ENCODE measurements around the gene SLC16A3. TPM values are rescaled to one million over a fixed set of nuclear protein-coding genes. Genes with fewer than 3 reads are reported as not detected.

Gene SLC16A3
- total RNA-seq, 1 donor from 2014 or later = 21.1 TPM

DNA sequence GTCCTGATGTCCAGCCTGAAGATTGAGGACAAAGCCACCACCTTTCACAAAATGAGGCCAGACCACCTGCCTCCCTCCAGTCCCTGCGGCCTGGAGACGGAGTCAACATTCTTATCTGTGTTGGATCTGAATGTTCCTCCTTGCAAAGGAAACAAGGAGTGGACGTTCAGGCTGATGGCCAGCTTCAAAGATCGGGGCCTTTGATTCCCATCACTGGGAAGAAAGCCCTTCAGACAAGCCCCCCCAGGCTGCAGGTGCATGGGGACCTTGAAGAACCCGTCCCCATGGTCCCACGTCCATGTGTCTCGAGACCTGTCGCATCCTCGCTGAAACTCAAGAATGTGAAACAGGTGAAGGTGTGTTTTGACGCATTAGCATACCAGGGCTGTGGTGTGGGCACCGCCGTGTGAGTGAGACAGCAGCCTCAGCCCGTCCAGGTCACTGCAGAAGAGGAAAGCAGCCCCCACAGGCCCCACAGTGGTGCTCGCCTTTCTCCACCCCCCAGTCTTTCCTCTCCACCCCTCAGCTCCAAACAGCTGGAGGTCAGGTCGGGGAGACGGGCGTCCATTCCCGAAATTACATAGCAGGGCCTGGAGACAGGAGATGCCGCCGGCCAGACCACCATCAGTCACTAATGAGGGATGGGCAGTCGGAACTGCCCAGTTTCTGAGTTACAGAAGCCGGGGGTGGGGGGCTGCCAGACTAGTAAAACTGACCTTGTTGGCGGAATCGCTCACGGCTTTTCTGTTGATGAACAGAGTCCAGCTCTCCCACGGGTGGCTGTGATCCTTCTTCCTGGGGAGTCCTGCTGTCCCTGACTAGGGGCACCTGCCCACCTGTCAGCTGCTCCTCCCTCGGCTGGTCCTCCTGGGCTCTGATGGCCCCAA lies 45.5 kb downstream of the SLC16A3 start:
- no peaks in the 10 kb centered on the region for H3K9me3 ChIP-seq
- H3K27ac ChIP-seq = peak overlapping the region; percentile 98
- no peaks in the 10 kb centered on the region for H3K27me3 ChIP-seq
- no peak for DNase-seq (ENCODE audit: extremely low spot score in 2 of 2)
- H3K4me3 ChIP-seq = peak overlapping the region; percentile 57 to 90
- peaks cover 51% of the 10 kb centered on the region for H3K4me1 ChIP-seq
- intact Hi-C loops (cut with DNase I) = no loop called here
- peaks cover 0 to 15% of the 10 kb centered on the region in 2 donors for H3K36me3 ChIP-seq
- TF ChIP-seq, protein P1, sequence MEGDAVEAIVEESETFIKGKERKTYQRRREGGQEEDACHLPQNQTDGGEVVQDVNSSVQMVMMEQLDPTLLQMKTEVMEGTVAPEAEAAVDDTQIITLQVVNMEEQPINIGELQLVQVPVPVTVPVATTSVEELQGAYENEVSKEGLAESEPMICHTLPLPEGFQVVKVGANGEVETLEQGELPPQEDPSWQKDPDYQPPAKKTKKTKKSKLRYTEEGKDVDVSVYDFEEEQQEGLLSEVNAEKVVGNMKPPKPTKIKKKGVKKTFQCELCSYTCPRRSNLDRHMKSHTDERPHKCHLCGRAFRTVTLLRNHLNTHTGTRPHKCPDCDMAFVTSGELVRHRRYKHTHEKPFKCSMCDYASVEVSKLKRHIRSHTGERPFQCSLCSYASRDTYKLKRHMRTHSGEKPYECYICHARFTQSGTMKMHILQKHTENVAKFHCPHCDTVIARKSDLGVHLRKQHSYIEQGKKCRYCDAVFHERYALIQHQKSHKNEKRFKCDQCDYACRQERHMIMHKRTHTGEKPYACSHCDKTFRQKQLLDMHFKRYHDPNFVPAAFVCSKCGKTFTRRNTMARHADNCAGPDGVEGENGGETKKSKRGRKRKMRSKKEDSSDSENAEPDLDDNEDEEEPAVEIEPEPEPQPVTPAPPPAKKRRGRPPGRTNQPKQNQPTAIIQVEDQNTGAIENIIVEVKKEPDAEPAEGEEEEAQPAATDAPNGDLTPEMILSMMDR (IDR thresholded peaks at IDR 0.05) = no peak
- TF ChIP-seq POLR2AphosphoS5 (IDR thresholded peaks at IDR 0.05; ENCODE audit: insufficient read depth in 1 of 2, low read depth in 1 of 2) (no peak), POLR2A (IDR thresholded peaks at IDR 0.05) (no peak)

GRCh38 chr17:82275326-82275725 lies 46.5 kb downstream of the SLC16A3 start:
- no peak for DNase-seq (ENCODE audit: extremely low spot score in 2 of 2)
- H3K27ac ChIP-seq = no peak overlapping the region
- intact Hi-C loops (cut with DNase I) = no loop called here
- H3K36me3 ChIP-seq = peaks cover 0 to 15% of the 10 kb centered on the region in 2 donors
- peaks cover 41% of the 10 kb centered on the region for H3K4me1 ChIP-seq
- TF ChIP-seq, protein P1 (IDR thresholded peaks at IDR 0.05) = no peak
- TF ChIP-seq POLR2AphosphoS5 (IDR thresholded peaks at IDR 0.05; ENCODE audit: insufficient read depth in 1 of 2, low read depth in 1 of 2) (no peak), POLR2A (IDR thresholded peaks at IDR 0.05) (no peak)
- no peaks in the 10 kb centered on the region for H3K27me3 ChIP-seq
- H3K9me3 ChIP-seq = no peaks in the 10 kb centered on the region
- no peak overlapping the region for H3K4me3 ChIP-seq

GRCh38 chr17:82276938-82277337 lies 48.1 kb downstream of the SLC16A3 start:
- Histone ChIP-seq H3K9me3 (no peaks in the 10 kb centered on the region), H3K27me3 (no peaks in the 10 kb centered on the region), H3K36me3 (peaks cover 0 to 2% of the 10 kb centered on the region in 2 donors), H3K27ac (no peak overlapping the region), H3K4me1 (peaks cover 30% of the 10 kb centered on the region), H3K4me3 (no peak overlapping the region)
- no peak for DNase-seq (ENCODE audit: extremely low spot score in 2 of 2)
- TF ChIP-seq POLR2A (IDR thresholded peaks at IDR 0.05) = no peak
- TF ChIP-seq POLR2AphosphoS5 (IDR thresholded peaks at IDR 0.05; ENCODE audit: insufficient read depth in 1 of 2, low read depth in 1 of 2) = no peak
- TF ChIP-seq, protein P1 (IDR thresholded peaks at IDR 0.05) = no peak
- intact Hi-C loops (cut with DNase I) = no loop called here

- peaks cover 32% of the 10 kb centered on the region for H3K4me1 ChIP-seq
Observed at GRCh38 chr17:82277851-82278250, 49.0 kb downstream of the SLC16A3 start.

More at GRCh38 chr17:82277851-82278250, 49.0 kb downstream of the SLC16A3 start:
- no peak overlapping the region for H3K27ac ChIP-seq
- H3K36me3 ChIP-seq = no peaks in the 10 kb centered on the region
- H3K9me3 ChIP-seq = no peaks in the 10 kb centered on the region
- no peak overlapping the region for H3K4me3 ChIP-seq
- DNase-seq (ENCODE audit: extremely low spot score in 2 of 2) = no peak
- no peaks in the 10 kb centered on the region for H3K27me3 ChIP-seq
- no peak for TF ChIP-seq POLR2AphosphoS5 (IDR thresholded peaks at IDR 0.05; ENCODE audit: insufficient read depth in 1 of 2, low read depth in 1 of 2)
- TF ChIP-seq POLR2A (IDR thresholded peaks at IDR 0.05) = no peak
- TF ChIP-seq, protein P1 (IDR thresholded peaks at IDR 0.05) = no peak
- intact Hi-C loops (cut with DNase I) = no loop called here

All from vagina (tissue), 2 donors.